DMS 273 (cell line): ENCODE measurements around the gene ZNF616.
A peak's percentile ranks its signal among the peaks of the same experiment; 100 is the strongest.
"Not testable (repeated sequence)": the region's sequence is repeated elsewhere in the genome, so short reads cannot be mapped to it uniquely, and the experiment has no call there.

ENCODE experiments used
- DNase-seq: peaks from one replicate; lab custom pipeline; 2025; ENCODE audit not compliant: unreplicated experiment; lab: John Stamatoyannopoulos, UW

The ZNF616 gene

DNA sequence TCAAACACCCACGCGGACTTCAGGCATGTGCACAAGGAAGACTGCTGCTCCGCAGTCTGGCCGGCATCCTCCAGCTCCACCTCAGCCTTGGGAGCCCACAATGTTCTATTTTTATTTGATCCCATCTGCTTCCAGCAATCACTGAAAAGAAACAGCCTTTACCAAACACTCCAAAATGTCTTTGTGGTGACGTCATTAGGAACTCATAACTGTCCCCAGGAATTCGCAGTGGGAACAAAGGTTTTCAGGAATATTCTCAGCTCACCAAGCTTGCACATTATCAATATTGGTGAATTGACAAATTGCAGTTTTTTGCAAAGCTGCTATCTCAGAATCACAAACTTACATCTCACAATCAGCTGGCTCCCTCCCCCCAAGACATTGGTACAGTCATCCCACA is 29.0 kb downstream of the ZNF616 start:
- no peak for DNase-seq

DNA sequence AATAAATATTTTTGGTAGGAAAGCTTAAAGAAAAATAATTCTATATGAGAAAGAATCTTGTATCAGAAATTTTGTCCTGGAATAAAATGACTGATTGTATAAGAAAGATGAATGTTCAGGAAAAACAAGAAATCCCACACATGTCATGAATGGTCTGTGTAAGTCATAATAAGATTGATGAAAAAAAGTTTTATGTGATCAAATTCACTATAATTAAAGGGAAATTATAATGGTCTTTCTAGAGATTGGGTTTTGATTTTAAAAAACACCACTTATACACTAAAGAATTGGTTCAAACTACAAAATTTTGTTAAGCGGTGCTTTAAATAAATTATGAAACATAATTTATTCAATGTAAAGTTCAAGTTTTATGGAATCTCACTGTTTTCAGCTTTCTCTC is 37.0 kb downstream of the ZNF616 start:
- DNase-seq: no peak

DNA sequence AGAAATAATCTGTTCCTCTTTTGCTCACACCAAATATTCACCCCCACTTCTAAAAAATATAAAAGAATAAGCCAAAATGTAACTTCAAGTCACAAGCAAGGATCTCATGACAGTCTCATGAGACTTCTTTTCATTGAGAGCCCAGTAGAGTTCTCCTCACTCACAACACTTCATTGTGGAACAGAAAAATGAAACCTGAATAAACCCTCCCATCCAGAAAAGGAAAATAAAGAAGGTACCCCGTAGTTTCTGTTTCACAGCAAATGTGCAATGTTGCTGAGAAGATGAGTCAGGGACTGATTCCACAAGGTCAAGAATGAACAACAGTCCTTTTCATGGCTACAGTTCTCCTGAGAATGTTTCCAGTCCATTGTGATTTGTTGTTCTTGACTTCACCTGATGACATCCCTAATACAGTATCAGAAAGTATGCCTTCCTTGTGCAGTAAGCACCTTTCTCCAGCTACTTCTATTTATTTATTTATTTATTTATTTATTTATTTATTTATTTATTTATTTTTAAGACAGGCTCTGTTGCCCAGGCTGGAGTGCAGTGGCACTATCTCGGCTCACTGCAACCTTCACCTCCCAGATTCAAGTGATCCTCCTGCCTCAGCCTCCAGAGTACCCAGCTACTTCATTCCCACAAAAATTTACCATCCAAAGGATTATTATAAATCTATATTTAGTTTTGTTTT is 37.7 kb downstream of the ZNF616 start:
- DNase-seq: no peak

DNA sequence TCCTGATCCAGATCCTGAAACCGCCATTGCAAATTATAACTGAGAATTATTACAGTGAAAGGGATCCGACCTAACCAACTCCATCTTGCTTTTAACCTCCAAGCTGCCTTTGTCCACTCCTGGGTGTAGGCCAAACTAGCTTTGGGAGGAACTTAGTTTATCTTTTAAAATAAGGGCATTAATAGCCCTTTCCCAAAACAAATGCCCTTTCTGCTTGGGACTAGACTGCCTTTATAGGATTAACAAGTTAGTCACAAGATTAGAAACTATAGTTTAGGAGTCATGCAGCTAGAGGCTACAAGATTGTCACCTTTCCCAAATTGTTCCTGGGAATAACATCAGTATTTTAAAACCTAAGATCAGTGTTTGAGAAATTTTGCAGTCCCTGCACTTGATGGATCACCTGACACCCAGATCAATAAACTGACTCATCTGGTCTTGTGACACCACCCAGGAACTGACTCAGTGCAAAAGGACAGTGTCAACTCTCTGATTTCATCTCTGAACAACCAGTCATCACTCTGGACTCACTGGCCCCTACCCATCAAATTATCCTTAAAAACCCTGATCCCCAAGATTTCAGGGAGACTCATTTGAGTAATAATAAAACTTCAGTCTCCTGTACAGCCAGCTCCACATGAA is 40.1 kb downstream of the ZNF616 start:
- DNase-seq: no peak

DNA sequence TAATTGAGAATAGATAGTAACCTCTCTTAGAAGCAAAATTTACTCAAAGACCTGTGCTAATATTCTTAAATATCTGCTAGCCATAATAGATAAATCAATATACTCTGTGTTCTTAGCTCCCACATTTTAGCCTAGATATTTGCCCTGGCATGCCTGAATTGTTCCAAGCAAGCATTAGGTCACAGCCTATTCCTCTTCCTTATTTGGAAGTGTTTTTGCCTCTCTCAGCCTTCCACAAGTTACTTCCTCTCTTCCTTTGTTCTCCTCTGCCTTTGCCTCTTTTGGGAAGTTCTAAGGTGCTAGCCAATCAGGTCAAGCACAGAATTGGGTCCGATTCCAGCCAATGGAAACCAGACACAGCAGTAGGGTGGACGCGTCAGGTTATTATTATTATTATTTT is 43.3 kb downstream of the ZNF616 start:
- not testable (repeated sequence) for DNase-seq

DNA sequence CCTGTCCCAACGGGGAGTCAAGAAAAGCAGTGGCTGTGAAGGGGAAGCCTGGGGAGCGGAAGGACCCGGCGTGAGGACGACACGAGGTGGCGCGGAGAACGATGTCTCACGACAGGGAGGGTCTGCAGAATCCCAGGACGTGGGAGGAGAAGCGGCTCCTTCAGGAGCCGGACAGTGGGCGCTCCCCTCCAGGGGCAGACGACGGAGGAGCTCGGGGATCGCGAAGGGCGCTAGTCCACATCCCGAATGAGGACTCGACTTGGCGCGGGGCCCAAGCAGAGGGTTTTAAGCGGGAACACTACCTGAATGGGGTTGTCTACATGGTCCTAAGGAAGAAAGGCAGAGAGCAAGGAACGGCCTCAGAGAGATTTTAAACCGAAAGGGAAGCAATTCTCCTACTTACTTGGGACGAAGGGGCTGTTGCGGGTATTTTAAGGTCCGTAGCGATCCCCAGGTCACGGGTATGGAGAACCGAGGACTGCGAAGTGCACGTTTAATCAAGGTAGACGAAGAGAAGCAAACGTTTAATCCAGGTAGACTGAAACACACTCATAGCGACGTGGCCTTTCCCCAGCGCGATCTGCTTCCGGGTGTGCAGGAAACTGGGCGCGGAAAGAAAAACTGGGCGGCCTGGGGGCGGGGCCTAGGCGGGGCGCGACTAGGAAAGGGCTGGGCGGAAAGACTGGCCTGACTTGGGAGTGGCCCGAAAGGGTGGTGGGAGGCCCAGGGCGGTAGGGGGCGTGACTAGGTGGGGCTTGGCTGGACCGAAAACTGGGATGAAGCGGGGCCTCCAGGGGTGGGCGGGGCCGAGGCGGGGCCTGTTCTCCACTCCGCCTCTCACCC is 44.3 kb downstream of the ZNF616 start, which contains the start of gene ZNF841:
ZNF841 (minus strand) TSS at position 594 of the 843 bp plus-strand sequence. CDS start 10,964 bp downstream, outside the sequence.
- DNase-seq: peak; percentile 96

DNA sequence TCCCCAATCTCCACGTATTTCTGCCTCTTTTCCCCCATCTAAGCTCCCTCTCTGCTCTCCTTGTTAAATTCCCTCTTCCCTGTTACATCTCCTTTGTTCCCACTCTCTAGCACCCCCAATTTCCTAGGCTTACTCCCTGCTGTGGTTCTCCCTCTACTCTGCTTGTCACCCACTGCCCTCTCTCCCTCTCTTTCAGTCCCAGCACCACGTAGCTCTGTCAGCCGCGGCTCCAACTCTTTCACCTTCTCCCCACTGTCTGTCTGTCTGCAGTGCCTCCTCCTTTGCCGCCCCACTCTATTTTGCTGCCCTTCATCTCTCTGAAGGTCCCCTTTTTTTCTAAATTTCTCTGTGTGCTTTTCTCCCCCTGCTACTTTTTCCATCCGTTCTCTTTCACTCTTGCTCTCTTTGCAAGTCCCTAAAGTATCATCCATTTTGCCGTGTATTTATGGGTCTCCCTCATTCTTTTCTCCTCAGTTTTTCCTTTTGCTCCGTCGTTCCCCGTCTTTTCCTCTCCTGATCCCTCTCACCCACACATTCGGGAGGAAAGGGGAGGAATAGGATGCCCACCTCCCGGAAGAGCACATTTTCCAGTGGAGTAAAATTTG is 45.1 kb downstream of the ZNF616 start:
- DNase-seq: no peak

DNA sequence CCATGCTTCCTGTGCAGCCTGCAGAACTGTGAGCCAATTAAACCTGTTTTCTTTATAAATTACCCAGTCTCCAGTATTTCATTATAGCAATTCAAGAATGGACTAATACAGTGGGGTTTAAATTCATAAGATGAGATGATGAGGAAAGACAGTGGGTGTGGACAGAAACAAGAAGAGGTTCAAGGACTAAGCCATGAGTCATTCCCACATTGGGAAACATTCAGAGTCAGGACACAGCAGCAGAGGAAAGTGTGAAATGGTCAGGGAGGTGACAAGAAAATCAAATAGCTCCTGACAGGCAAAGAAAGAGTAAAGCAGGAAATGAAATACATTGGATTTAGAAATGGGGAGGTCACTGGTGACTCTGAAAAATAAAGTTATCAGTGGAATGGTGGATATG is 53.3 kb downstream of the ZNF616 start:
- no peak for DNase-seq

DNA sequence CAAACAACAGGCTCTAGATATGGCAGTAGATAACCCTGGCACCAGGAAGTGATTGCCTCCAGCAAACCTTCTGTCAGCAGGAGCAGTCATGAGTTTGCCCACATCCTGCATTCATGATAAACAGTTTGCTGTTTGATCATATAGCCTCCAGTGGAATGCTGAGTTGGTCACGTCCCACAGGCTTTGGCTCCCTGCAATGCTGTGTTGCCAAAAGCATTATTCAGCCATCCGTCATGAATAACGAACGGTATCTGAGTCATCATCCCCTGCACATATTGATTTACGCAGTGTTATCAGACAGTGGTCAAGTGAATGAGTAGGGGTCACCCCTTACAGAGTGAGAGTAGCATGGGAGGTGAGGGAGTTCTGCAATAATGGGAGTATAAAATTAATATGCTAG is 69.2 kb downstream of the ZNF616 start:
- no peak for DNase-seq

DNA sequence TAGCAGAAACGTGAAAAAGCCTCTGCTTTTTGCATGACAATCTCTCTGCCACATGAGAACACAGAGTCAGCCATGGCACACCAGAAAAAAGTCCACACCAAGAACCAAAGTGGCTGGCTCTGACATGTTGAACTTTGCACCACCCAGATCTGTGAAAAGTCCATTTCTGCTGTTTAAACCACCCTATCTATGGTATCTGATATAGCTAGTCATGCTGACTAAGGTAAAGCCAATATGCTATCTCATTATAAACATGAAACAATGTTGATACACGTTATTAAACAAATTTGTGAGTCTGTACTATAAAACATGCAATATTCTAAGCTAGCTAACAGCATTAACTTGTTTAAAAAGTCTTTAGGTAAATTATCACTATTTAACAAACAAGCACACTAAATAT is 70.1 kb downstream of the ZNF616 start:
- no peak for DNase-seq

DNA sequence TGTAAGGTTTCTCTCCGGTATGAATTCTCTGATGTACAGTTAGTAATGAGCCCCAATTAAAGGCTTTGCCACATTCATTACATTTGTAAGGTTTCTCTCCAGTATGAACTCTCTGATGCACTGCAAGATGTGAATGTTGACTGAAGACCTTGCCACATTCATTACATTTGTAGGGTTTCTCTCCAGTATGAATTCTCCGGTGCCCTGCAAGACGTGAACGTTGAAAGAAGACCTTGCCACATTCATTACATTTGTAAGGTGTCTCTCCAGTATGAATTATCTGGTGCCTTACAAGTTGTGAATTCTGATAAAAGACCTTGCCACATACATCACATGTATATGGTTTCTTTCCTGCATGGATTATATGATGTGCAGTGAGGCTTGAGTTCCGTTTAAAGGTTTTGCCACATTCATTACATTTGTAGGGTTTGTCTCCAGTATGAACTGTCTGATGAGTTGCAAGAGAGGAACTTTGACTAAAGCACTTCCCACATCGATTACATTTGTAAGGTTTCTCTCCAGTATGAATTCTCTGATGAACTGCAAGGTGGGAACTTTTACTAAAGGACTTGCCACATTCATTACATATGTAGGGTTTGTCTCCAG is 73.4 kb downstream of the ZNF616 start:
- DNase-seq: no peak

DNA sequence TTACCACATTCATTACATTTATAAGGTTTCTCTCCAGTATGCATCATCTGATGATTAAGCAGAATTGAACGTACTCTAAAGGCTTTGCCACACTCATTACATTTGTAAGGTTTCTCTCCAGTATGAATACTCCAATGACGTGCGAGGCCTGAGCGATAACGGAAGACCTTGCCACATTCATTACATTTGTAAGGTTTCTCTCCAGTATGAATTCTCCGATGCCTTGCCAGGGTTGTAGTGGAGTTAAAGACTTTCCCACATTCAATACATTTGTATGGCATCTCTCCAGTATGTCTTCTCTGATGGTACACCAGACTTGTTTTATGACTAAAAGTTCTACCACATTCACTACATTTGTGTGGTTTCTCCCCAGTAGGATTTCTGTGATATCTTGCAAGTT is 74.3 kb downstream of the ZNF616 start:
- DNase-seq: no peak
